Measurements from ENCODE around the gene RET.

RET gene

DNA sequence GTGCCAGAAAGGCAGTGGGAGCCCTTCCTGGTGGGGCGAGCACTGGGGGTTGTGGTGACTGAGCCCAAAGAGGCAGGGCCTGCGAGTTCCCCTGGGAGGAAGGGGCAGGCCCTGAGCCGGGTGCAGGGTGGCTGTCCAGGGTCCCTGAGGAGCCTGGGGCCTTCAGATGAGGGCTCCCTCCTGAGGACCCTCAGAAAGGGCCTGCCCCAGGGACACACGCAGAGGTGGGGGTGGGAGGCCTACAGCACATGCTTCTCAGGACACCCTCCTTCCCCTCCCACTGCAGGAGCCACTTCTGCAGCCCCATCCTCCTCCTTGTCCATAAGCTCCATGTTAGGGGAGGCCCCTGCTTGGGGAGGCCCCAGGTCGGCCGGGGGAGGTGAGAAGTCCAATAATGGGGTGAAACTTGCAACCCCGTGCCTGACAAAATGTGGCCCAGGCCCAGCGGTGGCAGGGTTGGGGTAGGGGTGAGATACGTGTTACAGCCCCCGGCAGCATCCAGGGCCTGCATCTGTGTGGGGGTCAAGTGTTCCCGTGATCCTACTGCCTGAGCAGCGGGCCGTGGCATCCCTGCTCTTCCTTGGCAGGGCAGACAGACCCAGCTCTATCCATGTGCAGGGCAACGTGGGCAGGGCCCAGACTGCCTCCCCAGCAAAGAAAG lies 31.8 kb upstream of the RET start:
- DNase-seq: no peak

DNA sequence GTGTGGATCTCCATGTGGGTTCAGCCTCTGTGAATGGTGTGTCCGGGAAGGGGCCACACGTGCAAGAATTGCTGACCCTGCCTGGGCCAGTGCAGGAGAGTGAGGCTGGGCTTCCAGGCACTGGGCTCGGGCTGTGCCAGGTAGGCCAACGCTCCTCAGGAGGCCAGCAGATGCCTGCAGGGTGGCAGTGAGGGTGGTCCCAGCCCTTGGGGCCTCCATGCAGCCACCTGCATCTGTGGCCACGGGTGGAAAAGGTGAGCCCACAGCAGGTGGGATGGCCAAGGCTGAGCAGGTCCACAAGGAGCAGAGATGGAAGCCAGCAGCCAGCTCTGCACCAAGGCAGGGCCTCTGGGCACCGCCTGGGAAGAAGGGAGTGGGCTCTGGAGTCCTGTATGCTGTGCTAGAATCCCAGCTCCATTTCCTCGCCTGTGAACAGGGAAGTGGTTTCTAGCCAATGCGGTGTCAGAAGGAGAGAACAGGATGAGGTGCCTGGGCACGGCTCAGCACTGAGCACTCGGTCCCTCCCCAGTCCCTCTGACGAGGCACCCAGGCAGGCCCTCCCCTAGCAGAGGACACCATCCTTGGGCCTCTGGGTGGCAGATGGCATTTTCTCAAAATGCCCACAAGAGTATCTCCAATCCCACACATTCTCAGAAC lies 31.1 kb upstream of the RET start:
- no peak for DNase-seq

DNA sequence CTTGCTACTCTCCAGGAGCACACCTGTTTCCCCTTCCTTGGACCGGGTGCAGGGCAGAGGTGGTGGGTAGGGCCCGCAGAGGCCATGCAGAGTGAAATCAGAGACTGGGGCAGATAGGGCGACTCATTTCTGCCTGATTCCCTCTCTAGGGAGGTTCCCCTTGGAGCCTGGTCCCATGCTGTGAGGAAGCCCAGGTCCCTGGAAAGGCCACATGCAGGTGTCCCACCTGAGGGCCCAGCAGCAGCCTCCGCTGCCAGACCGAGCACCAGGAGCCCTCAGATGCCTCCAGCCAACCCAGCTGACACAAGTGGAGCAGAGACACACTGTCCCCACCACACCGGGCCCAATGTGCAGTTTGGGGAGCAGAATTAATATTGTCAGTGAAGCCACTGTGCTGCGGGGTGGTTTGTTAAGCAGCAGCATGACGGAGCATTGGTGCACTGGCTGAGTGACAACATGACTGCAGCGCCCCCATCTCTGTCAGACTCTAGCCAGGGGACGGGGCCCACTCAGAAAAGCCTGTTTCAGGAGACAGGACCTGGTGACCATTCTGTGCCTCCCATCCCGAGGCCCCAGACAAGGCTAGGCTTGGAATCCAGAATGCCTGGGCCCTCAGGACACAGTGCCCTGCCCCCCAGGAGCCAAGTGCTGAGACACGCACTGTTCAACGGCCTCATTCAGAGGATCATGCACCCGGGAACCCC lies 30.4 kb upstream of the RET start:
- no peak for DNase-seq

DNA sequence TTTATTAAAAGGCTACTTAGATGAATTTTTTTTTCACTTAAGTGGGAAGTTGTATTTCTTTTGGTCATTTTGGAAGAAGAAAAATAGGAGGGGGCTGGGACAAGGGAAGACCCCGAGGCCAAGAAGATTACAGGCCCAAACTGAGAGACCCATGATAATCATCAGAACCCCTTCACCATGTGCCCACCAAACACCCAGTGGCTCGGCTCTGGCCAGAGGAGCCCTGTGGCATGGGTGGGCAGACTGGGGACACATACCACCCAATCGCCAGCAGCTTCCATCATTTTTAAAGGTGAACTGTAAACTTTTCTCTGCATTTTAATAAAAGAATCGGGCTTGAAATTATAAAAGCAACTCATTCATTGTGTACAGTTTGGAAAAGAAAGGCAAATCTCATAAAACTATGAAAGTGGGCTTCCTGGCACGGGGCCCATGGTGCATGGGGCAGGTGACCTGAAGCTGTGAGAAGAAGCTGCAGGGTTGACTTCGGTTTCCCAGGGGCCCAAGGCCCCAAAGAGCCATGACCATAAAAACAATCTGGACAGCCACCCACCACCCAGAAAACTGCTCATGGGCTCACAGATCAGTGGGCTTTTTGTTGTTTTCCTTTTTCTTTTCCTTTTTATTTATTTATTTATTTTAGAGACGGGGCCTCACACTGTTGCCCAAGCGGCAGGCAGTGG lies 29.4 kb upstream of the RET start:
- no peak for DNase-seq

DNA sequence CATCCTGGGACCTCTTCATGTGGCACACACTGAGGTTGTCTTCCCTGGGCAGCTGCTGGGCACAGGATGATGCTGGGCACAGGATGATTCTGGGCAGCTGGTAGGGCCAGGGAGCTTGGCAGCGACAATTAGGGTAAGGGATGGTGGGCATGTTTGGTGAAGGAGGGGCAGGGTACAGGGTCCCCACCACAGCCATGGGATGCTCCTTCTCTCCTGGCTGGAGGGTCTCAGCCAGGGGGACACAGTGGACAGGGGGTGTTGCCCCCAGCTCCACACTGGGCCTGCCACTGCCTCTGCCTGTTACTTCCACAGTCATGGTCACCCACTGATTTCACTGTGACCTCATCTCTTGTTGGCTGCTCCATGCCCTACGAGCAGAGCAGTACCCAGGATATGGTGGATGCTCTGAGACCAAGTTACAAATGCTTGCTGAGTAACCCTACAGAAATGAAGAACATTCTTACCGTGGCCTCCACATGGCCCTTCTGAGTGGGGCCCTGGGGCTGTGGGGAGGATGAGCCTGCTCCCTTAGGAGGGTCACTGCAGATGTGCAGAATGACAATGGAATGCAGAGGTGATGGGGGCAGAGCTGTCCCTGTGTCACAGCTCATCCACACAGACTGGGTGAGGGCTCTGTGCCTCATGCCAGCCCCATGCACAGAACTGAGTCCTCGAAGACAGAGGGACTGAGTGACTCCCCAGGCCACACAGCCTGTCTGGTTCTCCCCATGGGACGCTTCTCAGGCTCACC lies 28.4 kb upstream of the RET start:
- no peak for DNase-seq

DNA sequence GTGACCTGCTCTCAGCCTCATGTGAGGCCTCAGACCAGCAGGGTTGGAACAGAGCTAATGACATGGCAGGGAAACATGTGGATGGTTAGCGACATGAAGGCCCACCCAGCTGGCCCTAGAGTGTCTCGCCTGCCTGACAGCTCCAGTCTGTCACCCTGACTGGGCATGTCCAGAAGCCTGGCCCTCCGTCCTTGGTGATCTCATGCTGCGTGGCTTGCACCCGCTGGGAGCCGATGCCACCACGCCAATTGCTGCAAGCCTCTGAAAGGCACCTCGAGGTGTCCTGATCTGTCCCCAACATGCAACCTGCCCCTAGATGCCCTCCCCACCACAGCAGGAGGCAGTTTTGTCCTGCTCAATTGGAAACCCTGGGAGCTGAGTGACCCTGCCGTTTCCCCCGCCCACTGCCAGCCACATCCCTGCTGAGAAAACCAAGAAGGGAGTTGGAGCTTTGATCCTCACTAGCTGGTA lies 27.8 kb upstream of the RET start:
- DNase-seq: no peak

DNA sequence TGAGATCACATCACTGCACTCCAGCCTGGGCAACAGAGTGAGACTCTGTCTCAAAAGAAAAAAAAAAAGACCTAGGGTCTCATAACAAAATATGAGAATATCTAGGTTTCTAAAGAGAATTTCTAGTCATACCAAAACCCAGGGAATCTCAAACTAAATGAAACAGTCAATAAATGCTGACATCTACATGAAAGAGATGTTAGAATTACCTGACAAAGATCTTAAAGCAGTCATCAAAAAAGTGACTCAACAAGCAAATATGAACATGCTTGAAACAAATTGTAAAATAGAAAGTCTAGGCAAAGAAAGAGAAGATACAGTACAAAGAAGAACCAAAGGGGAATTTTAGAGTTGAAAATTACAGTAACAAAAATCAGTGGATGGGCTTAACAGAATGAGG lies 26.9 kb upstream of the RET start:
- no peak for DNase-seq

DNA sequence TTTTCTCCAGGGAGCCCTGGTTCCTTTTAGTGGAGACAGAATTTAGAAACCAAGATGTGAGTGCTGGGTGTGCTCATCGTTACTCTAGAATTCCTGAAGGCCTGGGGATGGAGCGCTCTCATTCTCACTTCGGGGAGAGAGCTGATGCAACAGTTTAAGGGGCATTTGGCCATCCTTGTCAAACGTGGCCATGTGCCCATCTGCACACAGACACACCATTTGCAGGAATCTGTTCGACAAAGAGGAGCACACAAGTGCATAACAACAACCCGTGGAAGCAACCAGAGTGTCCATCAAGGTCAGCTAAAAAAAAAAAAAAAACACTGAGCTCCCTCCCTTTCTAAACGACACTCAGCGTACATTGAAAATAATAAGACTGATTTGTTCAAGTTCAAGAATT lies 23.0 kb upstream of the RET start:
- DNase-seq: no peak

DNA sequence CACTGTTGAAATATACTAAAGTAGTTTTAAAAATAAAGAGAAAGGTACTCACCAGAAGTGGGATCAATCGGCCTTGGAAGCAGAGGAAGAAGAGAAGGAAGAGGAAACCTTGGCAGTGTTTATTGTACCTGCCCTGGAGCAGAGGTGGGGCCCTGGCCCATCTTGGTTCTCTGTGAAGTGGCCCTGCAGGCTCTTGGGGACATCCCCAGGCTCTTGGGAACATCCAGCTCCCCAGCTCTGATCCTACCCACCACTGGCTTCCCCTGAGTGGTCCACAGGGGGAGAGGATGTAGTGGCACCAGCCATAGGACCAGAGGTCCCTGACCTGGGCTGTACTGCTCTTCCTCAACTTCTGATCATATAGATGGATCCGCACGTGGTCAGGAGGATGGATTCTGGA lies 22.3 kb upstream of the RET start:
- no peak for DNase-seq

DNA sequence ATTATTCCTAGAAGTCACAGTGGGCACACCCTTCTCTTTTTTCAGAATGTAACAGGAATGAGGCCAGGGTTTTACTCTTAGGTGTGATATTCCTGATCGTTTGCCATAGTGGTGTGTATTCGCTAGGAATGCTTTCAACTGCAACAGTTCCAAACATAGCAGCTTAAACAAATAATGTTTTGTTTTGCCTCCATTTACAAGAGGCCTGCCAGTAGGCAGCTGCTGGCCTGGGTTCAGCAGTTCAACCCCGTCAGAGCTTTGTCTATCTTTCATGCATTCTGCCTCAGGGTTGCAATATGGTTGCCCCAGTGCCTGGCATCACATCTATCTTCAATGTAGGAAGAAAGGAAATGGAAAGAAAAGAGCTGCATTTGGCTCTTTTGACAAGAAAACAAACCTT lies 21.7 kb upstream of the RET start:
- DNase-seq: no peak

DNA sequence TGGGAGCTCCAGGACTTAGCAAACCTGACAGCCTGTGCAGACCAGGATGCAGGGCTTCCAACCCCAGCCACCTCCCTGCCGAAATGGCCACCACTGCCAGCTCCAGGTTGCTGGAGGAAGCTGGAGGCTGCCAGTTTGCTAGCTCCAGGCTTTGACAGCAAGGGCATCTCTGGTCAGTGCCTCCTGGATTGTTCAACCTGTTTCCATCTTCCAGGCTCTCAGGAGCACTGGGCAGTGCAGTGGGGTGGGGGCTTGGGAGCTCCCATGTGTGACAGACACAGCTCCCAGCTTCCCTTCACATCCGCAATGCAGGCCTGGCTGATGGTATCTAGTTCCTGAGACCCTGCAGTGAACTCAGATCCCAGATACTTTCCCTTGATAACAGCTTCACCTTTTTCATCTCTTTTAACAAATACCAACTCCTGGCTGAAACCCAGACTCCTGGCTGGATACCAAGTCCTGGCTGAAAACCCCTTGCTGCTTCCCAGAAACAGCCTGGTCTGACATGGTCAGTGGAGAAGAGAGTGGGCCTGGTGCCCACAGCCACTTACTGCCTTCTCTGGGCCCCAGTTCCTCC lies 20.8 kb upstream of the RET start:
- DNase-seq: no peak

DNA sequence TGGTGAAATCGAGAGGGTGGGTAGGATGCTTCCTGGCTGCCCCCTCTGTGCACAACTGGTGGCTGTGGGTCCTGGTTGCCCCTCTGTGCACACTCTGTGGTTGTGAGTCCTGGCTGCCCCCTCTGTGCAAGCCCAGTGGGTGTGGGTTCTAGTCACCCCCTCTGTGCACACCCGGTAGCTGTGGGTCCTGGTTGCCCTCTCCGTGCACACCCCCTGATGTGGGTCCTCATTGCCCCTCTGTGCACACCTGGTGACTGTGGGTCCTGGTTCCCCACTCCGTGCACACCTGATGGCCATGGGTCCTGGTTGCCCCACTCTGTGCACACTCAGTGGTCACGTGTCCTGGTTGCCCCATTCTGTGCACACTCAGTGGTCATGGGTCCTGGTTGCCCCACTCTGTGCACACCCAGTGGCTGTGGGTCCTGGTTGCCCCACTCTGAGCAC lies 20.3 kb upstream of the RET start:
- no peak for DNase-seq

DNA sequence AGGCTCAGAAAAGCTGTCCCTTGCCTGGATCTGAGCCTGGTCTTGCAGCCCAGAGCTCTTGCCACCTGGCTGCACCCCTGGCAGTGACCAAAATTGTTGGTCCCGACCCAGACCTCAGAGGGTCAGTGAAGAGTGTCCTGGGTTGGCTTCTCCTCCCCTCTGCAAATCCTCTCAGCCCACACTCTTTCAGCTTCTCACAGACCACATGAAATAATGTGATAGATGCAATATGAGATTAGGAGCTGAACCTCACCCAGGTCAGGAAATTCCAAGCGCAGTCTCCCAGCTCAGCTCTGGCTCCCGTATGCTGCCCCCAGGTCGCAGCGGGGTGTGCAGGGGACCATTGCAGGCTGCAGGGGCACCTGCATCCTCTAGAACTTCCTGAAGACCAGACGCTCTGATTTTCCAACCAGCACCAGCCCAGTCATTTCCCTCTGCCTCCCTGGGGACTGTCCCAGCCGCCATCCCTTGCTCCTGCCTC lies 19.6 kb upstream of the RET start:
- DNase-seq: no peak

DNA sequence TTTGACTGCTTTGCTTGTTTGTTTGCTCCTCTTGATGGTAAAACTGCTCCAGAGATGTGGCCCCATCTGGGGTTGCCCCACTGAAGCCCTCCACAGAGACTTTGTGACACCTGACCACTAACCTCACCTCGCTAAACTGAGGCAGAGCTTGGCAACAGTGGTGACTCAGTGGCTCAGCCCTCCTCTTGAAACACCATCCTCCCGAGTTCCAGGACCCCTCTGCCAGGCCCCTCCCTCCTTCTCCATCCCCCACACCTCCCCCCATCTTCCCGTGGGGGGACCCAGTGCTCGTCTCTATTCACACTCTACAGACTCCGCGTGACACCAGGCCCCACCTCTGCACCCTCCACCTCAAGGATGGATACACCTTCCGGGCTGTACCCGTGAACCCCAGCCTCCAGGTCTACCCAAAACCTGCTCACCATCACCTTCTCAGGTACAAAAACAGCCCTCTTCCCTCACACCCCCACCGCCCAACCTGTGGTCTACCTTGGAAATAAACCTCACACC lies 19.0 kb upstream of the RET start:
- no peak for DNase-seq

DNA sequence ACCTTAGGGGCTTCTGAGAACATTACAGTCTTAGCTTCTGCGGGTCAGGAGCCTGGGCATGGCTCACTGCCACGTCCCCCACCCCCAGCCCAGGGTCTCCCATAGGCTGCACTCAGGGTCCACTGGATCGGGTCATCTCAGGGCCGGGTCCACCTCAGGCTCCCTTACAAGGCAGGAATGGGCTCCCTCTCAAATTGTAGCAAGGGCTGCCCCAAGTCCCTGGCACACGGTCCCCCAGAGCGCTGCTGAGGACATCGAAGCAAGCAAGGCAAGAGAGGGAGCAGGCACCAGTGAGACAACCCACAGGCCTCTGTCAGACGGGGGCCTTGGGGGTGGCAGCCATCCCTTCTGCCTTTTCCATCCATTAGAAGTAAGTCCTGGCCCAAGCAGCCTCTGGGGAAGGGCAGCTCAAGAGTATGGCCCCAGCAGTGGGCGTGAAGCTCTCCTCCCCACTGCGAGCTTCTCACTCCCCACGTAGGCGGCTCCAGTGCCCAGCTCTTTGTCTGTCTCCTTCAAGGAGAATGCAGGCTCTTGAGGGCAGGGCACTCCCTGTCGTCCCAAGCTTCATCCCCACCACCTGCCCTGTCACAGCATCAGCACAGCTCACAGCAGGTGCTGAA lies 18.0 kb upstream of the RET start:
- no peak for DNase-seq

DNA sequence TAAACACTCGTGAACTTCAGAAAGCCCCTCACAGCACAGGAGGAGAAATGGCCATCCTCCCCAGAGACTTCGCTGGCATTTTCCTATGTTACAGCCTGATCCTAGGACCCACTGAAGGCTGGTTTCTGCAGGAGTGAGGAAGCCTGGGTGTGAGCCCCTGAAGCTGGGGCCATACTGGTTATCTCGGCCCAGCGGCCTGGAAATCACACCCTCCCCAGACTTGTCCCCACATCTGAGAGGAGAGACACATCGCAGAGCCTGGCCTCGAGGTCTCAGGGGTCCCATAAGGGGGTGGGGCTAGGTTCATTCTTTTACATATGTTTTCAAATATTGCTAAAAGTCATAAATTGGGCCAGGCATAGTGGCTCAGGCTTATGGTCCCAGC lies 17.5 kb upstream of the RET start:
- DNase-seq: no peak

DNA sequence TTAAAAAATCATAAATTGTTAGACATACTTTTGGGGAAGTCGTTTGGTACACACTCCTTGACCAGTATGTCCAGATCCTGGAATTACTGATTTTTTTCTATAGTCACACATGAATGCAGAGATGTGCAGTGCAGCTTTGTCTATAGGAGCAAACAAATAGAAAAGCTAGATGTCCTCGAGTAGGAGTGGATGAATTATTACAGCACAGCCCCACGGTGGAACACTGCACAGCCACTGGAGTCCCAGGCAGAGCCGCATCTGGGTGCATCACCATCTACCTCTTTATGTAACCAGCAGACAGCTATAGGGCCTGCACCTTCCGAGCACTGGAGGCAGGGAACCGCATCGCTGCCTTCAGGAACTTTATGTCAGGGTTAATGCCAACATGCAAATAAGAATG lies 17.0 kb upstream of the RET start:
- DNase-seq: no peak

DNA sequence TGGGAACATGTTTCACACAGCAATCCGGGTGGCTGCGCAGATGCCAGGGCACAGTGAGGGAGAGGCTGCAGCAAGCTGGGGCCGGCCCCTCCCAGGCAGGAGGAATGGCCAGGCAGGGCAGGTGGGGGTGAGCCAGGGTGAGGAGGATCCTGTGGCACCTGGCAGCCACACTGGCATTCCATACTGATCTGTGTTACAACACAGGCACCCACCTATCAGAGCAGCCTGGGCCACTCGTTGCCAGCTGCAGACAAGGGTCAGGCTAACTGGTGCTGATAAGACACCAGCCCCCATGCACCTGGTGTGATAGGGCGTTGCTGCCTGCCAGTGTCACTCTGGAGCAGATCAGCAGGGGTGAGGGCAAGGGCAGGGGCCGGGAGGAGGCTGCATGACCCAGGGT lies 16.6 kb upstream of the RET start:
- DNase-seq: no peak

DNA sequence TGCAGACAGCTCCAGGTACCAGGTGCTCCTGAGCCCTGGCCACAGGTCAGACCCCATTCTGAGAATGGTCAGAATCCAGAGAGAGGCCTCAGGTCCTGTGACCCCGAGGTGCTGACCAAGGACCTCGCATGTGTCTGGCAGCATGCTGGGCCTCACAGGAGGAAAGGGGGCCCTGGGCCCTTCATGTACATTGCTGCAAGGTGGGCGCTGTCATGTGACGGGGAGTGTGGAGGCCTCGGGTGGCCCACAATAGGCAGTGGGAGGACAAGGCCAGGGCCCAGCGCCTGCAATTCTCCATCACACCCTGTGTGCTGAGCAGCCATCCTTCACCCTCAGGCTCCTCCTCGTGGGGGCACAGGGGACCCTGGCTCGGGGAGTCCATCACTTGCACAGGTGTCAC lies 15.5 kb upstream of the RET start:
- no peak for DNase-seq

DNA sequence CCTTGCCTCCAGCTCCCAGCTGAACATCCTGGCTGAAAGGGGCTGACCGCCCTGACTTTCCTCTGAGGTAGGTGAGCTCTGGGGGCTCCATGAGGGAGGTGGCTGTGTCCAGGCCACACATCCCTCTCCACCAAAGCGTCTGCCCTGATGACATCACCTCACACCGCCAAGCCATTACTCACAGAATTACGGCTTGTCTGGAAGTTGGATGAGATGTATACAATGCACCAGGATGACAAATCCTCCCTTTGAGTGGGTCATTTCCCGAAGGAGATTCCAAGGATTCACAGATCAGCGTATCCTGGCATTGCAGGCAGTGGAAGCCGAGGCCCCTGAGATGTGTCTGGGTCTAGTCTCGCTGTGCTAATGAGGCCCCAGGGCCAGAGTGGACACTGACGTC lies 15.1 kb upstream of the RET start:
- no peak for DNase-seq

DNA sequence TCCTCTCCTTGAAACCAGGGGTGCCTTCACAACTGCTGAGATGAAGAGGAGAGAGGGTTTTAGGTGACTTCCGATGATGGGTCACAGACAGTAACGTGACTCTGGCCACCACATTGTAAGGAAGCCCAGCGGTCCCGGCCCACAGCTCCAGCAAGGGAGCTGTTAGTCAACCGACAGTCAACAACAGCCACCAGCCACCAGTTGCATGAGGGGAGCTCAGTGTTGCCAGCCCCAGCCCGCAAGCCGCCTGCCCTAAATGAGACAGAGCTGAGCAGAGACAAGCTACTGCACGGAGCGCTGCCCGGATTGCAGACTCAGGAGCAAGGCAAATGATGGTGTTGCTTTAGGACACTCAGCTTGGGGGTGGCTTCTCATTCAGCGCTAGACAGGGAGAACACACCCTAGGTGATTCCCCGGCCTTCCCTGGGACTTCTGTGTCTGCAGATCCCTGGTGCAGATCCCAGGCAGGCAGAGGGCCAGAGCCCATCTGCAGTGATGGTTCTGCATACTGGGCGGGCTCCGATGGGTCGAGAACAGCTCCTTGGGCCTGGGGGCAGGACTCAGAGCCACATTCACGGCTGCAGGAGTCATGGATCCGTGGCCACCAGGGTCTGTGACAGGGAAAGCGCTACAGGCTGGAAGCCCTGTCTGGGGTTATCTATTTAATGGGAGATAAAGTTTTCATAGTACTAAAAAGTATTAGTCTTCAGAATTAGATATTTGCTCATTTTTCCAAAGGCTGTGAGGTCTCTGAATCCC lies 14.3 kb upstream of the RET start:
- DNase-seq: no peak

Data from AML-193 (cell line).